ENCODE results near the gene GNE.

DNA sequence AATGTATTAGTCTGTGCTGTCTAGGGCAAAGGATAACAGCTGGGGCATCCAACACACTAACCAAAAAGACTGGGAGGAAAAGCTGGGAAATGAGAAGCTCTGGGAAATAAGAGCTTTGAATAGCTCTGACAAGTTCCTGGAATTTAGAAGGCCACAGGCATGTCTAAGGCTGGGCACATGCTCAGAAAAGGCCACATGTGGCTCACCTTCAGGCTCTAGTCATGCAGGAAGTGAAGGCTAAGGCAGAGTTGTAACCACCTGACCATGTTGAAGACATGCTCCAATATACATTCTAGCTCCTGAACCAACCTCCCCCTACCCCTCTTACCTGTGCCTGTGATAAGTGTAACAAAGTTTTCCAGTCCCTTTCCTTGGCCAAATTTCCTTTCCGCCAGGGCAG, 35.8 kb downstream of the GNE start:
- TF ChIP-seq, protein P1, sequence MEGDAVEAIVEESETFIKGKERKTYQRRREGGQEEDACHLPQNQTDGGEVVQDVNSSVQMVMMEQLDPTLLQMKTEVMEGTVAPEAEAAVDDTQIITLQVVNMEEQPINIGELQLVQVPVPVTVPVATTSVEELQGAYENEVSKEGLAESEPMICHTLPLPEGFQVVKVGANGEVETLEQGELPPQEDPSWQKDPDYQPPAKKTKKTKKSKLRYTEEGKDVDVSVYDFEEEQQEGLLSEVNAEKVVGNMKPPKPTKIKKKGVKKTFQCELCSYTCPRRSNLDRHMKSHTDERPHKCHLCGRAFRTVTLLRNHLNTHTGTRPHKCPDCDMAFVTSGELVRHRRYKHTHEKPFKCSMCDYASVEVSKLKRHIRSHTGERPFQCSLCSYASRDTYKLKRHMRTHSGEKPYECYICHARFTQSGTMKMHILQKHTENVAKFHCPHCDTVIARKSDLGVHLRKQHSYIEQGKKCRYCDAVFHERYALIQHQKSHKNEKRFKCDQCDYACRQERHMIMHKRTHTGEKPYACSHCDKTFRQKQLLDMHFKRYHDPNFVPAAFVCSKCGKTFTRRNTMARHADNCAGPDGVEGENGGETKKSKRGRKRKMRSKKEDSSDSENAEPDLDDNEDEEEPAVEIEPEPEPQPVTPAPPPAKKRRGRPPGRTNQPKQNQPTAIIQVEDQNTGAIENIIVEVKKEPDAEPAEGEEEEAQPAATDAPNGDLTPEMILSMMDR (IDR thresholded peaks at IDR 0.05; ENCODE audit: low read length): no peak
- TF ChIP-seq EZH2 (IDR thresholded peaks at IDR 0.05; ENCODE audit: borderline replicate concordance, low read length): no peak

Data from OCI-LY1 (cell line).